GM12865 (cell line): Measurements from ENCODE around the gene PNMA1.

Experiments
- DNase-seq: peaks from one replicate; pipeline ENCODE4 v3.0.0; 2010; ENCODE audit warnings: low read depth
- H3K4me3 ChIP-seq: 2 replicates; pipeline ENCODE4 v1.5.1; 2011; ENCODE audit warnings: mild to moderate bottlenecking, low read depth, low read length, control low read depth
- CTCF ChIP-seq: IDR thresholded peaks from 2 replicates; pipeline ENCODE4 v1.5.1; 2011; ENCODE audit warnings: low read length, control low read depth, low read depth, inconsistent platforms; ENCODE audit not compliant: insufficient read depth; ENCODE audit errors: missing control alignments

The PNMA1 gene

GRCh38 chr14:73684627-73685026 is 29.6 kb downstream of the PNMA1 start:
- H3K4me3 ChIP-seq: no peak overlapping the region
- TF ChIP-seq CTCF: no peak
- no peak for DNase-seq

- no peak for TF ChIP-seq CTCF
- no peak overlapping the region for H3K4me3 ChIP-seq
- no peak for DNase-seq
Observed at GRCh38 chr14:73680821-73681220, 33.4 kb downstream of the PNMA1 start.

- no peak for TF ChIP-seq CTCF
- no peak for DNase-seq
- no peak overlapping the region for H3K4me3 ChIP-seq
Observed at GRCh38 chr14:73678698-73679097, 35.5 kb downstream of the PNMA1 start.

- H3K4me3 ChIP-seq: no peak overlapping the region
- no peak for DNase-seq
- TF ChIP-seq CTCF: no peak
Observed at GRCh38 chr14:73674986-73675385, 39.2 kb downstream of the PNMA1 start.

GRCh38 chr14:73667854-73668253 is 46.3 kb downstream of the PNMA1 start:
- no peak overlapping the region for H3K4me3 ChIP-seq
- DNase-seq: no peak
- no peak for TF ChIP-seq CTCF

- no peak for DNase-seq
- TF ChIP-seq CTCF: no peak
- H3K4me3 ChIP-seq: no peak overlapping the region
Observed at GRCh38 chr14:73666583-73666982, 47.6 kb downstream of the PNMA1 start.

GRCh38 chr14:73665130-73665529 is 49.1 kb downstream of the PNMA1 start:
- H3K4me3 ChIP-seq: no peak overlapping the region
- no peak for DNase-seq
- no peak for TF ChIP-seq CTCF
